Liver (tissue), 9 donors: ENCODE results near the gene LACC1. TPM values are rescaled to one million over a fixed set of nuclear protein-coding genes. Genes with fewer than 3 reads are reported as not detected.

Experiments
- DNase-seq: peaks from one replicate; pipeline ENCODE4 v3.0.0-alpha.2; 2017; ENCODE audit warnings: low spot score
- H3K27ac ChIP-seq, 2 donors: one replicate each; pipeline ENCODE4 v1.7.0; 2013; ENCODE audit warnings: inconsistent platforms in 2 of 2, low read length in 2 of 2, control low read depth in 1 of 2, low read depth in 1 of 2, mild to moderate bottlenecking in 1 of 2
- H3K27me3 ChIP-seq, 4 donors: one replicate each; pipeline versions ENCODE4 v1.6.1 to v1.7.0; 2013; ENCODE audit warnings: low read length in 3 of 4, inconsistent platforms in 1 of 4, mild to moderate bottlenecking in 1 of 4, moderate library complexity in 1 of 4; ENCODE audit not compliant: control insufficient read depth in 4 of 4, insufficient read depth in 4 of 4
- H3K36me3 ChIP-seq, 4 donors: one replicate each; pipeline versions ENCODE4 v1.6.1 to v1.7.0; 2013; ENCODE audit warnings: low read length in 3 of 4, mild to moderate bottlenecking in 3 of 4, low read depth in 1 of 4, moderate library complexity in 1 of 4; ENCODE audit not compliant: control insufficient read depth in 4 of 4, insufficient read depth in 3 of 4
- H3K4me1 ChIP-seq, 4 donors: one replicate each; pipeline versions ENCODE4 v1.6.1 to v1.7.0; 2013; ENCODE audit warnings: low read length in 3 of 4, mild to moderate bottlenecking in 3 of 4, moderate library complexity in 1 of 4; ENCODE audit not compliant: control insufficient read depth in 4 of 4, insufficient read depth in 4 of 4
- H3K4me3 ChIP-seq, 3 donors: one replicate each; pipeline versions ENCODE4 v1.6.1 to v1.7.0; 2013; ENCODE audit warnings: low read length in 3 of 3, control low read depth in 1 of 3, low read depth in 1 of 3, mild to moderate bottlenecking in 1 of 3
- H3K9ac ChIP-seq, 2 donors: one replicate each; pipeline ENCODE4 v1.7.0; 2013; ENCODE audit warnings: low read length in 2 of 2, mild to moderate bottlenecking in 2 of 2, moderate library complexity in 2 of 2, control low read depth in 1 of 2, low read depth in 1 of 2
- H3K9me3 ChIP-seq, 4 donors: one replicate each; pipeline versions ENCODE4 v1.6.1 to v1.7.0; 2013; ENCODE audit warnings: low read length in 3 of 4; ENCODE audit not compliant: control insufficient read depth in 4 of 4
- FOXA2 ChIP-seq: IDR thresholded peaks from 2 replicates; pipeline ENCODE4 v1.6.1; 2016; ENCODE audit warnings: antibody characterized with exemption
- HNF4A ChIP-seq, 2 donors: conservative IDR thresholded peaks; 2 replicates each; pipeline ENCODE4 v1.6.1; 2016; ENCODE audit warnings: antibody characterized with exemption in 2 of 2, mild to moderate bottlenecking in 2 of 2
- HNF4G ChIP-seq: IDR thresholded peaks from 2 replicates; pipeline ENCODE4 v1.6.1; 2016; ENCODE audit warnings: antibody characterized with exemption
- JUND ChIP-seq, 2 donors: IDR thresholded peaks; 2 replicates each; pipeline ENCODE4 v1.6.1; 2016; ENCODE audit warnings: antibody characterized with exemption in 2 of 2
- NR2F2 ChIP-seq: IDR thresholded peaks from 2 replicates; pipeline ENCODE4 v1.6.1; 2016; ENCODE audit warnings: antibody characterized with exemption
- RAD21 ChIP-seq, 2 donors: IDR thresholded peaks; 2 replicates each; pipeline ENCODE4 v1.6.1; 2016; ENCODE audit warnings: antibody characterized with exemption in 2 of 2, mild to moderate bottlenecking in 2 of 2
- RXRA ChIP-seq, 2 donors: IDR thresholded peaks; 2 replicates each; pipeline ENCODE4 v1.6.1; 2017 to 2018; ENCODE audit warnings: antibody characterized with exemption in 2 of 2, mild to moderate bottlenecking in 1 of 2
- SP1 ChIP-seq: IDR thresholded peaks from 2 replicates; pipeline ENCODE4 v1.6.1; 2018; ENCODE audit warnings: antibody characterized with exemption, mild to moderate bottlenecking
- YY1 ChIP-seq: IDR thresholded peaks from 2 replicates; pipeline ENCODE4 v1.6.1; 2016; ENCODE audit warnings: antibody characterized with exemption, mild to moderate bottlenecking
- WGBS: extraction: QIAGEN DNeasy Blood & Tissue Kit; methylation state at CpG from one replicate; pipeline ENCODE4 v1.1.7; 2013; 5-methylcytosine and 5-hydroxymethylcytosine counted together
- polyA plus RNA-seq, 2 donors: library from polyadenylated mRNA; stranded (reverse) in 1 of 2; unstranded in 1 of 2; fragments of 200-250 nt in 1 of 2; fragments of >200 nt in 1 of 2; fragmentation: Nextera tagmentation in 1 of 2; extraction: Ambion mirVana in 1 of 2; gene quantifications; one replicate each; pipeline versions ENCODE4 v1.2.1 to v1.2.3, GENCODE V29; 2013 to 2015
- total RNA-seq, 2 donors: library from RNA; depleted of rRNA; stranded (reverse); fragments of >200 nt; gene quantifications; one replicate each; pipeline ENCODE4 v1.2.3, GENCODE V29; 2014
- TF ChIP-seq, protein P1 (sequence below): IDR thresholded peaks from 2 replicates; pipeline ENCODE4 v1.6.1; 2016; ENCODE audit warnings: antibody characterized with exemption
- TF ChIP-seq, protein P2 (sequence below): IDR thresholded peaks from 2 replicates; pipeline ENCODE4 v1.6.1; 2016; ENCODE audit warnings: antibody characterized with exemption, mild to moderate bottlenecking
- TF ChIP-seq, protein P3 (sequence below): fragments of 150-350 bp; IDR thresholded peaks from 2 replicates; pipeline ENCODE4 v1.5.1; 2017; ENCODE audit warnings: improper control_type of control experiment, low read depth, low read length; ENCODE audit not compliant: missing input control
- donor health status: healthy.
- donor health status: healthy.
- donor health status: healthy.
- donor health status: healthy.
- donor health status: healthy.

LACC1 gene
- total and polyA plus RNA-seq, 4 donors: 2.2 to 4.4 (median 2.5) TPM

DNA sequence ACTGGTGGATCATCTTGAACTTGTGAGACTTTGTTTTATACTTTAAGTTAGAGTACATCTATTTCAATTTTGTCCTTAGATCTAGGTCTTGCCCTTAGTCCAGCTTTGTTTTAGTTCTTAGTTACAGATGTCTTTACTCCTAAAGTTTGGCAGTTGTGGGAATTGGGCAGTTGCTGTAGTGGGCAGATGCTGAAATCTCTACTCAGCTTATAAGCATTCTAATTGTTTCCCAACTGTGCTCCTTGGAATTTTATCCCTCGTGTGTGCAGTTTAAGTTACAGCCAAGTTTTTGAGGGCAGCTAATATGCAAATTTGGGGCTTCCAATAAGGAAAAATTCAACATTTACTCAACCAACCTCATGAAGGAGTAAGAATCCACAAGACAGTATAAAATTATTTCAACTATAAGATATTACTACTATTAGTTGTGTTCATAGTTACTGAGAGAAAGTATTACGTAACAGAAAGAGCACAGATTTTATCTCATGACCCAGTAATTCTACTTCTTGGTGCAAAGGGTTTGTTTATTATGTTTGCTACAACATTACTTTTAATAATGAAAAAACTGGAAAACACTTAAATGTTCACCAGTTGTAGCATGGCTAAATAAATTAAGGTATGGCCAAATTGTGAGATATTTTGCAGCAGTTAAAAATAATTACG, 33.1 kb upstream of the LACC1 start:
- WGBS: 91% methylated on average over 3 of the region's 3 CpGs

DNA sequence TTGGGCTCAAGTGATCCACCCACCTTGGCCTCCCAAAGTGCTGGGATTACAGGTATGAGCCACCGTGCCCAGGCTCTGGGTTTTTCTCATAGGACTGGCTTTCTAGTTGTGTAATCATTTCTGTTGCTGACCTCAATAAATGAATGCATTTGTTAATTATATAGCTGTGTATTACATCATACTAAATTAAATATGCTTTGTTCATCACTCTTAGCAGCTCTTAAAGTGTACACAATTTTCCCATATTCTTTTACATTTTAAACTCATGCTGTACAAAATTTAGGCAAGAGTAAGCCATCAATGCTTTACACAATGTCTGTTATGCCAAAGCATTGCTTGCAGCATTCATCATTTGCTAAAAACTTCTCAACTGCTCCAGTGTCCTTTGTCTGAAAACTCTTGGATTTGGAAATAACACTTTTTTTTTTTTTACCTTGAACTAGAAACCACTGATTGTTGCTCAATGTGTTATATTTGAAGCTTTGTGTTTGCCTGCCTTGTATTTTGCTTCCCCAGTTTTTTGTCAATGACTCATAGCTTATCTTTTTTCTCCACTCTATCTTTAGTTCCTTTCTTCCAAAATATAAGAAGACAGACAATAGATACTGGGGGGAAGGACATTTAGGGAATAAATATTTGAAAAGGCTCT, 31.6 kb upstream of the LACC1 start:
- H3K27ac ChIP-seq: no peak overlapping the region
- 81% methylated on average over 1 of the region's 1 CpG for WGBS
- no peaks in the 10 kb centered on the region for H3K4me1 ChIP-seq
- H3K36me3 ChIP-seq: peaks cover 0 to 3% (median 2%) of the 10 kb centered on the region in 4 donors
- H3K4me3 ChIP-seq: no peak overlapping the region
- H3K27me3 ChIP-seq: no peaks in the 10 kb centered on the region
- TF ChIP-seq RXRA (IDR thresholded peaks at IDR 0.05) (no peak), NR2F2 (no peak), HNF4A (conservative IDR thresholded peaks at IDR 0.05) (peak in 1 of 2 donors; percentile 20), RAD21 (IDR thresholded peaks at IDR 0.05) (no peak)
- TF ChIP-seq, protein P1, sequence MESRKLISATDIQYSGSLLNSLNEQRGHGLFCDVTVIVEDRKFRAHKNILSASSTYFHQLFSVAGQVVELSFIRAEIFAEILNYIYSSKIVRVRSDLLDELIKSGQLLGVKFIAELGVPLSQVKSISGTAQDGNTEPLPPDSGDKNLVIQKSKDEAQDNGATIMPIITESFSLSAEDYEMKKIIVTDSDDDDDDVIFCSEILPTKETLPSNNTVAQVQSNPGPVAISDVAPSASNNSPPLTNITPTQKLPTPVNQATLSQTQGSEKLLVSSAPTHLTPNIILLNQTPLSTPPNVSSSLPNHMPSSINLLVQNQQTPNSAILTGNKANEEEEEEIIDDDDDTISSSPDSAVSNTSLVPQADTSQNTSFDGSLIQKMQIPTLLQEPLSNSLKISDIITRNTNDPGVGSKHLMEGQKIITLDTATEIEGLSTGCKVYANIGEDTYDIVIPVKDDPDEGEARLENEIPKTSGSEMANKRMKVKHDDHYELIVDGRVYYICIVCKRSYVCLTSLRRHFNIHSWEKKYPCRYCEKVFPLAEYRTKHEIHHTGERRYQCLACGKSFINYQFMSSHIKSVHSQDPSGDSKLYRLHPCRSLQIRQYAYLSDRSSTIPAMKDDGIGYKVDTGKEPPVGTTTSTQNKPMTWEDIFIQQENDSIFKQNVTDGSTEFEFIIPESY: no peak
- TF ChIP-seq, protein P2, sequence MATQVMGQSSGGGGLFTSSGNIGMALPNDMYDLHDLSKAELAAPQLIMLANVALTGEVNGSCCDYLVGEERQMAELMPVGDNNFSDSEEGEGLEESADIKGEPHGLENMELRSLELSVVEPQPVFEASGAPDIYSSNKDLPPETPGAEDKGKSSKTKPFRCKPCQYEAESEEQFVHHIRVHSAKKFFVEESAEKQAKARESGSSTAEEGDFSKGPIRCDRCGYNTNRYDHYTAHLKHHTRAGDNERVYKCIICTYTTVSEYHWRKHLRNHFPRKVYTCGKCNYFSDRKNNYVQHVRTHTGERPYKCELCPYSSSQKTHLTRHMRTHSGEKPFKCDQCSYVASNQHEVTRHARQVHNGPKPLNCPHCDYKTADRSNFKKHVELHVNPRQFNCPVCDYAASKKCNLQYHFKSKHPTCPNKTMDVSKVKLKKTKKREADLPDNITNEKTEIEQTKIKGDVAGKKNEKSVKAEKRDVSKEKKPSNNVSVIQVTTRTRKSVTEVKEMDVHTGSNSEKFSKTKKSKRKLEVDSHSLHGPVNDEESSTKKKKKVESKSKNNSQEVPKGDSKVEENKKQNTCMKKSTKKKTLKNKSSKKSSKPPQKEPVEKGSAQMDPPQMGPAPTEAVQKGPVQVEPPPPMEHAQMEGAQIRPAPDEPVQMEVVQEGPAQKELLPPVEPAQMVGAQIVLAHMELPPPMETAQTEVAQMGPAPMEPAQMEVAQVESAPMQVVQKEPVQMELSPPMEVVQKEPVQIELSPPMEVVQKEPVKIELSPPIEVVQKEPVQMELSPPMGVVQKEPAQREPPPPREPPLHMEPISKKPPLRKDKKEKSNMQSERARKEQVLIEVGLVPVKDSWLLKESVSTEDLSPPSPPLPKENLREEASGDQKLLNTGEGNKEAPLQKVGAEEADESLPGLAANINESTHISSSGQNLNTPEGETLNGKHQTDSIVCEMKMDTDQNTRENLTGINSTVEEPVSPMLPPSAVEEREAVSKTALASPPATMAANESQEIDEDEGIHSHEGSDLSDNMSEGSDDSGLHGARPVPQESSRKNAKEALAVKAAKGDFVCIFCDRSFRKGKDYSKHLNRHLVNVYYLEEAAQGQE: no peak
- TF ChIP-seq, protein P3, sequence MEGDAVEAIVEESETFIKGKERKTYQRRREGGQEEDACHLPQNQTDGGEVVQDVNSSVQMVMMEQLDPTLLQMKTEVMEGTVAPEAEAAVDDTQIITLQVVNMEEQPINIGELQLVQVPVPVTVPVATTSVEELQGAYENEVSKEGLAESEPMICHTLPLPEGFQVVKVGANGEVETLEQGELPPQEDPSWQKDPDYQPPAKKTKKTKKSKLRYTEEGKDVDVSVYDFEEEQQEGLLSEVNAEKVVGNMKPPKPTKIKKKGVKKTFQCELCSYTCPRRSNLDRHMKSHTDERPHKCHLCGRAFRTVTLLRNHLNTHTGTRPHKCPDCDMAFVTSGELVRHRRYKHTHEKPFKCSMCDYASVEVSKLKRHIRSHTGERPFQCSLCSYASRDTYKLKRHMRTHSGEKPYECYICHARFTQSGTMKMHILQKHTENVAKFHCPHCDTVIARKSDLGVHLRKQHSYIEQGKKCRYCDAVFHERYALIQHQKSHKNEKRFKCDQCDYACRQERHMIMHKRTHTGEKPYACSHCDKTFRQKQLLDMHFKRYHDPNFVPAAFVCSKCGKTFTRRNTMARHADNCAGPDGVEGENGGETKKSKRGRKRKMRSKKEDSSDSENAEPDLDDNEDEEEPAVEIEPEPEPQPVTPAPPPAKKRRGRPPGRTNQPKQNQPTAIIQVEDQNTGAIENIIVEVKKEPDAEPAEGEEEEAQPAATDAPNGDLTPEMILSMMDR: no peak
- DNase-seq: no peak
- peaks cover 7 to 27% (median 8%) of the 10 kb centered on the region in 4 donors for H3K9me3 ChIP-seq
- H3K9ac ChIP-seq: no peak overlapping the region

More for the DNA sequence above, 33.1 kb upstream of the LACC1 start:
- Histone ChIP-seq H3K4me3 (no peak overlapping the region), H3K27ac (no peak overlapping the region), H3K36me3 (peaks cover 0 to 3% (median 2%) of the 10 kb centered on the region in 4 donors), H3K4me1 (no peaks in the 10 kb centered on the region), H3K9ac (no peak overlapping the region), H3K9me3 (peaks cover 3 to 16% (median 4%) of the 10 kb centered on the region in 4 donors), H3K27me3 (no peaks in the 10 kb centered on the region)
- TF ChIP-seq YY1: no peak
- TF ChIP-seq, protein P2: no peak
- TF ChIP-seq HNF4G: no peak
- TF ChIP-seq SP1: no peak
- no peak for TF ChIP-seq FOXA2
- TF ChIP-seq JUND (IDR thresholded peaks at IDR 0.05): no peak
- DNase-seq: no peak
